Lung (tissue), 12 donors: ENCODE results near the gene MAN1B1. TPM values are rescaled to one million over a fixed set of nuclear protein-coding genes. Genes with fewer than 3 reads are reported as not detected.
A peak's percentile ranks its signal among the peaks of the same experiment; 100 is the strongest.

Experiments
- ATAC-seq: fragments of 200-7000 bp; cut with Tn5 transposase; one replicate; pipeline ENCODE4 v1.9.1; 2020; ENCODE audit warnings: moderate number of reproducible peaks; ENCODE audit not compliant: insufficient read depth, low FRiP score
- DNase-seq, 3 donors: peaks; one replicate each; pipeline ENCODE4 v3.0.0-alpha.2; 2013 to 2017
- H3K27ac ChIP-seq, 2 donors: one replicate each; pipeline ENCODE4 v1.5.1; 2013; ENCODE audit warnings: mild to moderate bottlenecking in 2 of 2, moderate library complexity in 2 of 2, control low read depth in 1 of 2, inconsistent platforms in 1 of 2, low read depth in 1 of 2, low read length in 1 of 2
- H3K27me3 ChIP-seq, 3 donors: one replicate each; pipeline ENCODE4 v1.5.1; 2013; ENCODE audit warnings: low read length in 2 of 3; ENCODE audit not compliant: control insufficient read depth in 3 of 3, insufficient read depth in 3 of 3
- H3K36me3 ChIP-seq, 4 donors: one replicate each; pipeline ENCODE4 v1.5.1; 2013; ENCODE audit warnings: low read length in 4 of 4, mild to moderate bottlenecking in 1 of 4, moderate library complexity in 1 of 4; ENCODE audit not compliant: control insufficient read depth in 4 of 4, insufficient read depth in 4 of 4
- H3K4me1 ChIP-seq, 5 donors: one replicate each; pipeline ENCODE4 v1.5.1; 2013; ENCODE audit warnings: low read length in 5 of 5, mild to moderate bottlenecking in 2 of 5, moderate library complexity in 1 of 5; ENCODE audit not compliant: control insufficient read depth in 5 of 5, insufficient read depth in 5 of 5
- H3K4me3 ChIP-seq: one replicate; pipeline ENCODE4 v1.5.1; 2013; ENCODE audit warnings: mild to moderate bottlenecking, control low read depth, moderate library complexity
- H3K9ac ChIP-seq, 2 donors: one replicate each; pipeline ENCODE4 v1.5.1; 2013; ENCODE audit warnings: low read length in 2 of 2, control low read depth in 1 of 2; ENCODE audit not compliant: insufficient read depth in 1 of 2
- H3K9me3 ChIP-seq, 4 donors: one replicate each; pipeline ENCODE4 v1.5.1; 2013; ENCODE audit warnings: low read length in 3 of 4, mild to moderate bottlenecking in 1 of 4, moderate library complexity in 1 of 4; ENCODE audit not compliant: control insufficient read depth in 4 of 4, insufficient read depth in 3 of 4
- WGBS, 2 donors: extraction: QIAGEN DNeasy Blood & Tissue Kit; methylation state at CpG; one replicate each; pipeline ENCODE4 v1.1.7; 2013; 5-methylcytosine and 5-hydroxymethylcytosine counted together
- polyA plus RNA-seq, 2 donors: library from polyadenylated mRNA; stranded (reverse); fragments of 200-250 nt; gene quantifications; one replicate each; pipeline ENCODE4 v1.2.1, GENCODE V29; 2013
- total RNA-seq, 2 donors: library from RNA; depleted of rRNA in 1 of 2; stranded (reverse); fragments of >200 nt in 1 of 2; gene quantifications; one replicate each; pipeline ENCODE4 v1.2.1, GENCODE V29; 2014 to 2021
- TF ChIP-seq, protein P1 (sequence below): IDR thresholded peaks from 2 replicates; pipeline ENCODE4 v1.5.1; 2012; ENCODE audit warnings: mild to moderate bottlenecking; ENCODE audit errors: control extremely low read depth, extremely low read depth
- donor health status: control.
- donor health status: control.
- donor health status: Bipolar disorder and iron deficiency.
- donor health status: healthy.
- donor health status: DM: yes; HTN: yes; CAD: no.

MAN1B1 gene
- total and polyA plus RNA-seq, 4 donors = 40.3 to 70.9 (median 56.8) TPM

- WGBS, 2 donors = 85 to 87% methylated on average over 9 of the region's 9 CpGs
- no peaks in the 10 kb centered on the region for H3K9me3 ChIP-seq
- H3K9ac ChIP-seq = no peak overlapping the region
- DNase-seq = no peak
- TF ChIP-seq, protein P1, sequence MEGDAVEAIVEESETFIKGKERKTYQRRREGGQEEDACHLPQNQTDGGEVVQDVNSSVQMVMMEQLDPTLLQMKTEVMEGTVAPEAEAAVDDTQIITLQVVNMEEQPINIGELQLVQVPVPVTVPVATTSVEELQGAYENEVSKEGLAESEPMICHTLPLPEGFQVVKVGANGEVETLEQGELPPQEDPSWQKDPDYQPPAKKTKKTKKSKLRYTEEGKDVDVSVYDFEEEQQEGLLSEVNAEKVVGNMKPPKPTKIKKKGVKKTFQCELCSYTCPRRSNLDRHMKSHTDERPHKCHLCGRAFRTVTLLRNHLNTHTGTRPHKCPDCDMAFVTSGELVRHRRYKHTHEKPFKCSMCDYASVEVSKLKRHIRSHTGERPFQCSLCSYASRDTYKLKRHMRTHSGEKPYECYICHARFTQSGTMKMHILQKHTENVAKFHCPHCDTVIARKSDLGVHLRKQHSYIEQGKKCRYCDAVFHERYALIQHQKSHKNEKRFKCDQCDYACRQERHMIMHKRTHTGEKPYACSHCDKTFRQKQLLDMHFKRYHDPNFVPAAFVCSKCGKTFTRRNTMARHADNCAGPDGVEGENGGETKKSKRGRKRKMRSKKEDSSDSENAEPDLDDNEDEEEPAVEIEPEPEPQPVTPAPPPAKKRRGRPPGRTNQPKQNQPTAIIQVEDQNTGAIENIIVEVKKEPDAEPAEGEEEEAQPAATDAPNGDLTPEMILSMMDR = no peak
- H3K4me1 ChIP-seq = peaks cover 0 to 10% (median 0%) of the 10 kb centered on the region in 5 donors
- no peak for ATAC-seq
- H3K36me3 ChIP-seq = peaks cover 0 to 15% (median 0%) of the 10 kb centered on the region in 4 donors
- no peak overlapping the region for H3K4me3 ChIP-seq
- H3K27ac ChIP-seq = no peak overlapping the region
- H3K27me3 ChIP-seq = peaks cover 0 to 1% (median 0%) of the 10 kb centered on the region in 3 donors
Observed at GRCh38 chr9:137038916-137039315, 47.9 kb upstream of the MAN1B1 start.

DNA sequence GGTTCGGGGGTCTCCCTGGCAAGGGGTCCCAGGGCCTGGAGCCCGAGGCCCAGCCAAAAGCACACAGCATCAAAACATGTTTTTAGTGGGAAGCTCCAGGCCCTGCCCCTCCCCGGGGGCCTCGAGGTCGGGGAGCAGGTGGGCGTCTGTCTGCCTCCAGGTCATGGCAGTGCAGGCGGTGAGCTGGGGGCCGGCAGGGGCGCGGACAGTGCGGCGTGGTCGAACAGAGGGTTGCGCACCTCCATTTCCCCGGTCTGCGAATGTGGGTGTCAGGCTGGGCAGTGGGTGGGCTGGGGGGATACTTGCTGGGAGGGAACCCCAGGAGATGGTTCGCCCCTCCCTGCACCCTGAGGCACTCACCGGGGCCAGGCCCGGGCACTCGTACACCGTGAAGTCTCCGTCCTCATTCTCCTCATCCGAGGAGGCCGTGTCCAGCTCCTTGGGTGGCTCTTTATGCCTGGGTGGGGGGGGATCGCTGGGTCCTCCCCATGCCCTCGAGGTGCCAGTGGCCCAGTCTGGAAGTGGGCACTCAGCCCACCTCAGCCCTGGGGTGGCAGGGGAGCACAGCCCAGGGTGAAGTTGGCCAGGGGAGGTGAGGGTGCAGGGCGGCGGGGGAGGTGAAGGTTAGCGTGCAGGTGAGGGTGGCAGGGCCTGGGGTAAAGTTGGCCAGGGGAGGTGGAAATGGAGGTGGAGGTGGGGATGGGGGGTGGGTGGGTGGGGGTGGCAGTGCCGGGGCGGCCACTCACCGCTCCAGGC, 47.0 kb upstream of the MAN1B1 start:
- TF ChIP-seq, protein P1 = no peak
- 92 to 93% methylated on average over 30 to 32 of the region's 32 CpGs for WGBS, 2 donors
- DNase-seq = no peak
- Histone ChIP-seq H3K36me3 (peaks cover 0 to 15% (median 0%) of the 10 kb centered on the region in 4 donors), H3K4me1 (peaks cover 0 to 17% (median 0%) of the 10 kb centered on the region in 5 donors), H3K9ac (no peak overlapping the region), H3K27me3 (peaks cover 0 to 10% (median 4%) of the 10 kb centered on the region in 3 donors), H3K9me3 (no peaks in the 10 kb centered on the region), H3K27ac (no peak overlapping the region), H3K4me3 (no peak overlapping the region)
- ATAC-seq = no peak

- peaks cover 0 to 15% (median 0%) of the 10 kb centered on the region in 4 donors for H3K36me3 ChIP-seq
- no peak overlapping the region for H3K4me3 ChIP-seq
- TF ChIP-seq, protein P1 = no peak
- H3K9me3 ChIP-seq = no peaks in the 10 kb centered on the region
- WGBS, 2 donors = 81 to 86% methylated on average over 21 to 23 of the region's 23 CpGs
- peak overlapping the region in 1 of 2 donors; percentile 48 for H3K27ac ChIP-seq
- H3K9ac ChIP-seq = no peak overlapping the region
- DNase-seq (no peak), ATAC-seq (no peak)
- H3K4me1 ChIP-seq = peaks cover 0 to 14% (median 0%) of the 10 kb centered on the region in 5 donors
- peaks cover 0 to 16% (median 7%) of the 10 kb centered on the region in 3 donors for H3K27me3 ChIP-seq
Observed at GRCh38 chr9:137040568-137040967, 46.2 kb upstream of the MAN1B1 start.
